GM21576 (cell line): ENCODE data around the gene LRFN2.

Experiments used
- ATAC-seq: cut with Tn5 transposase; IDR thresholded peaks from one replicate; pipeline ENCODE4 v1.9.1; 2021; ENCODE audit warnings: mild to moderate bottlenecking, moderate library complexity; ENCODE audit not compliant: unreplicated experiment

Gene LRFN2

GRCh38 chr6:40386200-40386599 lies 201.0 kb downstream of the LRFN2 start:
- ATAC-seq = no peak

GRCh38 chr6:40383348-40384115 lies 203.6 kb downstream of the LRFN2 start:
- ATAC-seq = no peak

GRCh38 chr6:40380271-40380670 lies 206.9 kb downstream of the LRFN2 start:
- ATAC-seq = no peak

GRCh38 chr6:40379811-40380210 lies 207.4 kb downstream of the LRFN2 start:
- no peak for ATAC-seq

- no peak for ATAC-seq
Observed at GRCh38 chr6:40378725-40379074, 208.5 kb downstream of the LRFN2 start.

GRCh38 chr6:40378071-40378724 lies 209.0 kb downstream of the LRFN2 start:
- no peak for ATAC-seq

- no peak for ATAC-seq
Observed at GRCh38 chr6:40377173-40377806, 209.9 kb downstream of the LRFN2 start.

- no peak for ATAC-seq
Observed at GRCh38 chr6:40376113-40376650, 211.0 kb downstream of the LRFN2 start.

- no peak for ATAC-seq
Observed at GRCh38 chr6:40373267-40373666, 213.9 kb downstream of the LRFN2 start.

- no peak for ATAC-seq
Observed at GRCh38 chr6:40371621-40372020, 215.5 kb downstream of the LRFN2 start.

- no peak for ATAC-seq
Observed at GRCh38 chr6:40371095-40371494, 216.1 kb downstream of the LRFN2 start.

- no peak for ATAC-seq
Observed at GRCh38 chr6:40369891-40370290, 217.3 kb downstream of the LRFN2 start.

- ATAC-seq = no peak
Observed at GRCh38 chr6:40369042-40369441, 218.1 kb downstream of the LRFN2 start.

- ATAC-seq = no peak
Observed at GRCh38 chr6:40362859-40363258, 224.3 kb downstream of the LRFN2 start.

GRCh38 chr6:40359808-40360207 lies 227.4 kb downstream of the LRFN2 start:
- no peak for ATAC-seq

GRCh38 chr6:40358473-40359460 lies 228.4 kb downstream of the LRFN2 start:
- no peak for ATAC-seq

- ATAC-seq = no peak
Observed at GRCh38 chr6:40356242-40356910, 230.8 kb downstream of the LRFN2 start.

- no peak for ATAC-seq
Observed at GRCh38 chr6:40355532-40355931, 231.6 kb downstream of the LRFN2 start.

- ATAC-seq = no peak
Observed at GRCh38 chr6:40355066-40355465, 232.1 kb downstream of the LRFN2 start.

GRCh38 chr6:40353967-40354452 lies 233.2 kb downstream of the LRFN2 start:
- ATAC-seq = no peak
